Glutamatergic neuron (in vitro differentiated cells): ENCODE data around the gene NUP160. TPM values are rescaled to one million over a fixed set of nuclear protein-coding genes. Genes with fewer than 3 reads are reported as not detected.
A peak's percentile ranks its signal among the peaks of the same experiment; 100 is the strongest.
"Not testable (repeated sequence)": the region's sequence is repeated elsewhere in the genome, so short reads cannot be mapped to it uniquely, and the experiment has no call there.

ENCODE experiments used
- DNase-seq: peaks from one replicate; pipeline ENCODE4 v3.0.0; 2022
- H3K27ac Mint-ChIP-seq: one replicate; pipeline ENCODE4 v1.8.0; 2020; ENCODE audit warnings: mild to moderate bottlenecking, mixed read lengths, inconsistent platforms; ENCODE audit not compliant: unreplicated experiment
- H3K27me3 Mint-ChIP-seq: one replicate; pipeline ENCODE4 v1.8.0; 2020; ENCODE audit warnings: mild to moderate bottlenecking, moderate library complexity, mixed read lengths, inconsistent platforms; ENCODE audit not compliant: unreplicated experiment
- H3K36me3 Mint-ChIP-seq: one replicate; pipeline ENCODE4 v1.8.0; 2020; ENCODE audit warnings: mild to moderate bottlenecking, mixed read lengths, inconsistent platforms; ENCODE audit not compliant: unreplicated experiment
- H3K4me1 Mint-ChIP-seq: one replicate; pipeline ENCODE4 v1.8.0; 2020; ENCODE audit warnings: mild to moderate bottlenecking, low read depth, mixed read lengths, inconsistent platforms; ENCODE audit not compliant: unreplicated experiment
- H3K4me3 Mint-ChIP-seq: one replicate; pipeline ENCODE4 v1.8.0; 2020; ENCODE audit warnings: mild to moderate bottlenecking, mixed read lengths, inconsistent platforms; ENCODE audit not compliant: unreplicated experiment
- H3K9me3 Mint-ChIP-seq: one replicate; pipeline ENCODE4 v1.8.0; 2020; ENCODE audit warnings: mild to moderate bottlenecking, moderate library complexity, mixed read lengths, inconsistent platforms; ENCODE audit not compliant: unreplicated experiment
- CTCF ChIP-seq: fragments of 200-600 bp; sonication (generic); IDR thresholded peaks from one replicate; pipeline ENCODE4 v1.5.0; 2021; ENCODE audit not compliant: partially characterized antibody, unreplicated experiment
- total RNA-seq: library from RNA; stranded (reverse); fragmentation: NEBNext Ultra II Directional; extraction: Animal tissue kit (Norgen Biotek cat#: 25700); gene quantifications from one replicate; pipeline ENCODE4 v1.2.1, GENCODE V29; 2021; ENCODE audit not compliant: unreplicated experiment

The NUP160 gene
- total RNA-seq, 1 donor from 2014 or later, result 56.2 TPM

DNA sequence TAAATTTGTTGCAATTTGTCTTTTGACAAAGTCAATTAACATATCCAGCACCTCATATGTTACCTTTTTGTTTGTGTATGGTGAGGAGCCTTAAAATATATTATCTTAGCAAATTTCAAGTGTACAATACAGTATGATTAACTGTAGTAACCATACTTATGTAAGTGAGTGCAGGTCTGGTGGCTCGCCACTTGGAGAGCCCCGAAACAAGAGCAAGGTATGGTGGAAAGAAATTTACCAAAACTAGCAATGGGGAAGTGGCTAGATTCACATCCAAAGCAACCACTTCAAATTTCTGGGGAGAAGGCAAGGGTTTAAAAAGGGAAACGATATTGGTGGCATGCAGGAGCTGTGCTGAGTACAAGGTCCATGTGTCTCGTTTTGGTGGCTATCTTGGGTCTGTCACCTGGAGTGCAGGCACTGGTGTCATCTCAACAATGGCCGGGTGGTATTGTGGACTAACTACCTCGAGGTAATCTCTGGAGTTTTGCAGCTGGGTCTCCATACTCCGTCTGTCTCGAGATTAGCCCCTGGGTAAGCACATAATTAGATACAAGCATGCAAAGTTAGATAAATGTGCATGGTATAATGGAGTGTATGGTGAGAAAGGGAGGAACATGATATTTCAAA lies 72.8 kb downstream of the NUP160 start:
- TF ChIP-seq CTCF, result no peak

DNA sequence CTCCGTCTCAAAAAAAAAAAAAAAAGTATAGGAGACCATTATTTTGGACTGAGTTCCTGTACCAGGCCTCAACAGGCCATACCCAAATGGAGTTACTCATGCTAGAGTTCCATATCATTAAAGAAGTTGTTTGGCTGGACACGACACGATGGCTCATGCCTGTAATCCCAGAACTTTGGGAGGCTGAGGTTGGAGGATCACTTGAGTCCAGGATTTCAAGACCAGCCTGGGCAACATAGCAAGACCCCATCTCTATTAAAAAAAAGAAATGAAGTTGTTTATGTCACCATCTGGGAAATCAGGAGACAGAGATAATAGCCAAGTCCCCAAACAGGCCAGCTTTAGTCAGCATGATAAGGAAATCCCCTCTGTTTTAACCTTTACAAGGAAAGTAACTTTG lies 74.3 kb downstream of the NUP160 start:
- Mint-ChIP-seq H3K4me3 (no peak overlapping the region), H3K9me3 (no peaks in the 10 kb centered on the region), H3K27ac (no peak overlapping the region), H3K4me1 (no peaks in the 10 kb centered on the region), H3K36me3 (no peaks in the 10 kb centered on the region), H3K27me3 (peaks cover 4% of the 10 kb centered on the region)
- DNase-seq, result no peak
- no peak for TF ChIP-seq CTCF

More for the DNA sequence above, 72.8 kb downstream of the NUP160 start:
- H3K9me3 Mint-ChIP-seq, result no peaks in the 10 kb centered on the region
- no peak overlapping the region for H3K4me3 Mint-ChIP-seq
- H3K27ac Mint-ChIP-seq, result no peak overlapping the region
- H3K27me3 Mint-ChIP-seq, result no peaks in the 10 kb centered on the region
- DNase-seq, result no peak
- H3K36me3 Mint-ChIP-seq, result no peaks in the 10 kb centered on the region
- H3K4me1 Mint-ChIP-seq, result no peaks in the 10 kb centered on the region

DNA sequence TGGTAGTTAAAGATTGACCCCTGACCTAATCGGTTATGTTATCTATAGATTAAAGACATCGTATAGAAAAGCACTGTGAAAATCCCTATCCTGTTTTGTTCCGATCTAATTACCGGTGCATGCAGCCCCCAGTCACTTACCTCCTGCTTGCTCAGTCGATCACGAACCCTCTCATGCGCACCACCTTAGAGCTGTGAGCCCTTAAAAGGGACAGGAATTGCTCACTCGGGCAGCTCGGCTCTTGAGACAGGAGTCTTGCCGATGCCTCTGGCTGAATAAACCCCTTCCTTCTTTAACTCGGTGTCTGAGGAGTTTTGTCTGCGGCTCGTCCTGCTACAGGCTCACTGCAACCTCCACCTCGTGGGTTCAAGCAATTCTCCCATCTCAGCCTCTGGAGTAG lies 78.6 kb downstream of the NUP160 start:
- DNase-seq, H3K4me1 Mint-ChIP-seq, H3K9me3 Mint-ChIP-seq, H3K4me3 Mint-ChIP-seq, H3K36me3 Mint-ChIP-seq: not testable (repeated sequence)
- H3K27ac Mint-ChIP-seq, result peak overlapping the region; percentile 26
- H3K27me3 Mint-ChIP-seq, result peaks cover 13% of the 10 kb centered on the region

GRCh38 chr11:47768101-47768612 lies 80.0 kb downstream of the NUP160 start:
- TF ChIP-seq CTCF, result no peak
- peak; percentile 29 for DNase-seq
- Mint-ChIP-seq H3K27me3 (peaks cover 13% of the 10 kb centered on the region), H3K4me3 (peak overlapping the region; percentile 94), H3K9me3 (peaks cover 7% of the 10 kb centered on the region), H3K4me1 (peaks cover 3% of the 10 kb centered on the region), H3K36me3 (no peaks in the 10 kb centered on the region), H3K27ac (peak overlapping the region; percentile 99)

DNA sequence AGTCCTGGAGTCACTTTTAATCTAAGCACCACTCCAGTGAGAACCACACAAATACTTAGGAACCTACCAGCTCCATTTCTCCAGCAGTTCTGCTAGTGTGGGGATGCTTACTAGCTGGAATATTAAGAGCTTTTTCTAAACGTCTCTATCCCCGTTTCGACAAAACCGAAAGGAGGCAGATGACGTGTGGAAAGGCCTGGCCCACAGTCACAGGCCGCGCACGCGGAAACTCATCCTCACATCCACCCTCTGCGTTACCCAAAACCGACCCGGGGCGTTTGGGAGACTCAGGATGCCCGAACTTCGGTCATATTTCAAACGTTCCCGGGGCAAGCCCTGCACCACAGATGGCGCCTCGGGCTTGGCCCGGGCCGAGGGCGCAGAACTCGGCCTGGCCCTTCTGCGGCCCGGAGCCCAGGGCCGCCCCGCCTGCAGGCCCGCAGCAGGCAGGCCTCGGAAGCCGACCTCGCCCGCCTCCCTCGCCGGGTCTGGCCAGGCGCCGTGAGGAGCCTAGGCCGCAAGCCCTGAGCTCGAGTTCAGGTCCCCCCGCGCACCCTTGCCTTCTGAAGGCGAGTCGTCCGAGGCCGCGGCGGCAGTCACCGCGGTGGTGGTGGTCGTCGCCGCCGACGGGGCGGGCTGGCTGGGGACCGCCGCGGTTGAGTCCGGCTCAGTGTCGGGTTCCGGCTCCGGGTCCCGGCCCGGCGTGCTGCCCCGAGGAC lies 81.5 kb downstream of the NUP160 start:
- DNase-seq, result peak; percentile 41
- H3K9me3 Mint-ChIP-seq, result peaks cover 7% of the 10 kb centered on the region
- TF ChIP-seq CTCF, result no peak
- peaks cover 13% of the 10 kb centered on the region for H3K27me3 Mint-ChIP-seq
- H3K27ac Mint-ChIP-seq, result peak overlapping the region; percentile 91
- H3K4me1 Mint-ChIP-seq, result peaks cover 3% of the 10 kb centered on the region
- H3K36me3 Mint-ChIP-seq, result no peaks in the 10 kb centered on the region
- H3K4me3 Mint-ChIP-seq, result peak overlapping the region; percentile 96
